ENCODE measurements around the gene PIK3R1.

Gene PIK3R1

GRCh38 chr5:68299105-68299504 lies 83.5 kb downstream of the PIK3R1 start:
- no peak for DNase-seq (ENCODE audit: low spot score)

- no peak for DNase-seq (ENCODE audit: low spot score)
These were observed 84.0 kb downstream of the PIK3R1 start for GRCh38 chr5:68299575-68299974.

- no peak for DNase-seq (ENCODE audit: low spot score)
These were observed 87.6 kb downstream of the PIK3R1 start for GRCh38 chr5:68303038-68303738.

- no peak for DNase-seq (ENCODE audit: low spot score)
These were observed 88.3 kb downstream of the PIK3R1 start for GRCh38 chr5:68303754-68304420.

GRCh38 chr5:68304421-68305052 lies 89.0 kb downstream of the PIK3R1 start:
- DNase-seq (ENCODE audit: low spot score): peak; percentile 60

DNA sequence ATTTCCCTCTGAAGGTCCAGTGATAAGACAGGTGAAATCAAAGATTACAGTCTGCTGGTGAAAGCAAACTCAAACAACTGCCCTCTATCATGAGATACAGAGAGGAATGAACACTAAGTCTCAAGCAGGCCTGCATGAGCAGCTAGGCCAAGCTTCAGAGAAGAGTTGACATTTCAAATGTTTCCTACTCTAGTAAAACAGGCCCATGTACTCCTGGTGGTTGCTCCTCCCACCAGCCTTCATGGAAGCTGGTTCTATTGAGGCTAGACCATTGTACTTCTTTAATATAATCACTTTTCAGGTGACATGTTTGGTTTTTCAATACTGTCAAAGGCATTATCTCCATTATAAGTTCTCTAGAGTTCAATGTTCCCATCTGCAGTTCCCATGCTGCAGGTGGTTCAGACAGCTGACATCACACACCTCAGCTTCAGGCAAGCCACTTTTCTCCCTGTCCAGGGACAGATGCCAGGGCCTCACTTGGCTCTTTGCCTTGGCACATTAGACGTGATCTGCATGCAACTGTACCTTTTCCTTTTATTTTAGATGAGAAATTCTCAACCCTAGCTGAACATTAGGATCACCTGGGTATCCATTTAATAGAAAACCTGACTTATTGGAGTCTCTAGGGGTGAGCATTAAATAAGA lies 89.8 kb downstream of the PIK3R1 start:
- DNase-seq (ENCODE audit: low spot score): no peak

DNA sequence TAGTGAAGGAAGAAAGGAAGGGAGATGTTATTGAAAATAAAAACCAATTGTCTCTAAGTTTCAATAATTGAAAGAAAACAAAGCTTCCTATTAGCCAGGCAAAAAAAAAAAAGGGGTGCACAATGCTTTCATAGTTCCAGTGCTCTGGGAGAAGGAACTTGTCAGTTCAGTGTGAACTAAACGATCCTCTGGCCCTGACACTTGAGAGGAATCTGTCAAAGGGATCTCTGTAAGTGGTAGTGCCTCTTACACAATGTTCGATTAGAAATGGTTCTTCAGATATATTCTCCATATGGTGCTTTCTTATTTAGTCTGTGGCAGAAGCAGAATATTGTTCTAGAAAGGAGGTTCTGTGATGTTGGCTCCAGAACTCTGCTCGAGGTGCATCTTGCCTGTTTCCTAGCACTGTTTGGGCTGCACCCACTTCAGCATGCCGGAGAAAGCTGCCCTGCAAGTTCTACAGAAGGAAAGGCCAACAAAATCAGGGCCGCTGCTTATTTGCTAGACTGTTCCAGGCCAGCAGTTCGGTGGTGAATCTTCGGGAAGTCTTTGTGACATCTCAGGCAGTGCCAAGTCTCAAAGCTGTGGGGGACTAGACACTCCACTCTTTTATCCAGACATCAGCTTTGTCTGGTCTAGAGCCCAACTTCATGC lies 90.9 kb downstream of the PIK3R1 start:
- DNase-seq (ENCODE audit: low spot score): no peak

DNA sequence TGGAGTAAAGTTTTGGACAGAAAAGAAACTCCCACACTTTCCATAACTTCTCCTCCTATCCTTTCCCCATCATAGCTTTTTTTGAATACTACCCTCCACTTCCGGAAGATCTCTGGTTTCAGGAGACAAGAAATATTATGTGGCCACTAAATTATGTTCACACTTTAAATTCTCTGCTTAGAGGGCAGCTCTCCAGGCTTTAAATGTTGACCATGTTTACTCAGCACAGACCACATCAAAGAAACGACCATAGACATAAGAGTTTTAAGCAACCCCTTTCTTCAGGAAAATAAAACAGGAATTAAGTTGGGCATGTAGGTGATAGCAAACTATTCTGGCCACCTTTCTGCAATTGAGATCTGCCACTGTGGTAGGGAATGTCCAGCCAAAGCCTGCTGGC lies 97.8 kb downstream of the PIK3R1 start:
- no peak for DNase-seq (ENCODE audit: low spot score)

DNA sequence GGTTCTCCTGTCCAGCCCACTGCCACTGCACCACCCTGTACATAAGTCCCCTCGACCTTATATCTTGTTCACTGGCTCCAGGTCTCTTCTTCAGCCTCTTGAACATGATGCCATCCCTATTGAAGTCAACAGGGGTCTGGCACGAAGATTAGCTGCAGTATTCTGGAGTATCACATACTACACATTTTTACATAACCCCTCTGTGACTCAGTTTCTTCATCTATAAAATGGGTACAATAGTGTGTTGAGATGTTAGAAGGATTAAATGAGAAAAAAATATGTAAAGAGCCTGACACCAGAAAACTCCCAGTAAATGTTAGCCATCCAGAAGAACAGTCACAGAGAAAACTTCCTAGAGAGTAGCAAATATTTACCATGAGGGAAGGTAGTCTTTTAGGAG lies 98.9 kb downstream of the PIK3R1 start:
- no peak for DNase-seq (ENCODE audit: low spot score)

DNA sequence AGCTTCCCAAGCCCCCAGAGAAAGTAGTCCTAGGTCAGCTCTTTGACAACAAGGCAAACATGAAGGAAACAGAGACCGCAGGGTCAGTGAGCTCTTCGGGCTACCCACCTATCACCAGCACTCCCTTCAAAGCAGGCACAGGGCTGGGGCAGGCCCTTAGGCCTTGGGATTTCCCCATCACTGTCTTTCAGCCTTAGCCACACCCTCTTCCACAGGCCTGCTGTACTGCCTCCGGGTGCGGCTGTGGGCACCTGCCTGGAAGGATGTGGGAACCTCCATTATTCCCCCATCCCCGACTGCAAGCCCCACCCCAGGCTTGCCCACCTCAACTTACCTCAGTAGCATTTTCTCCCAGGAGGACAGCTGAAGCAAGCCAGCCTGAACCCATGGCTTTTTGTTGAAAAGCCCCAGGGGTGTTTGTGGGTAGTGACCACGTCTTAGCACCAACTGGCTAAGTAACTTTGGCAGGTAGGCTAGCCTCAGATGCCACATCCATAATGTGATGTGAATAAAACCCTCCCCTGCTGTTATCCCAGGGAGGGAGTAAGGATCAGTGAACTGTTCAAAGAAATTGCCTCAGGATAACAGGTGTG lies 100.2 kb downstream of the PIK3R1 start:
- DNase-seq (ENCODE audit: low spot score): no peak

DNA sequence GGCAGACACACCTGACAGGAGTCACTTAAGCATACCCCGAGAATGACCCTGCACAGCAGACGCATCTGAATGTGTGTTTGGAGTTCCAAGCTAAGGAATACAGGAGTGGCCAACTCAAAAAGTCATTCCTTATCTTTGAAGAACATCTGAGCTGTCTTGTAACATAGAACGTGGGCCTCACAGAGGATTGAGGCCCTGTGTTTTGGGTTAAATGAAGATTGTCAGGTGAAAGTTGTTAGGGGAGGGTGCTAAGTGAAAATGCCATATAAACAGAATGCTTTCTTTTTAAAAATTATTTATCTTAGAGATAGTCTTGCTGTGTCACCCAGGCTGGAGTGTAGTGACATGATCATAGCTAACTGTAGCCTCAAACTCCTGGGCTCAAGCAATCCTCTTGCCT lies 100.9 kb downstream of the PIK3R1 start:
- no peak for DNase-seq (ENCODE audit: low spot score)

DNA sequence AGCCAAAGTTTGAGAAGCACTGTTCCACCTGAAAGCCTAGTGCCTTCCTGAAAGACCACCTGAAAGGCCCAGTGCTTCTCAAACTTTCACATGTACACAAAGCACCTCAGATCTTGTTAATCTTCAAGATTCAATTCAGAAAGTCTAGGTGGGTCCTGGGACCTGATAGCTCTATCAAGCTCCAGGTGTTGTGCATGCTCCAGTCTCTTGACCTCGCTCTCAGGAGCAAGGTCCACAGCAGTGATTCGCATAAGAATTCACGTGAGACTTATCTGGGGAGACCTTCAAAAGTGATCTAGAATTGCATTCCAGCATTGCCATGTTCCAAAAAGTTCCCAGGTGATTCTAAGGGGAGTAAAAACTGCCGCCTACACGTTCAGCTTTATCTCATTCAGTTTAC lies 102.1 kb downstream of the PIK3R1 start:
- DNase-seq (ENCODE audit: low spot score): no peak

- peak; percentile 44 for DNase-seq (ENCODE audit: low spot score)
These were observed 103.6 kb downstream of the PIK3R1 start for GRCh38 chr5:68318955-68319705.

GRCh38 chr5:68319706-68320412 lies 104.3 kb downstream of the PIK3R1 start:
- no peak for DNase-seq (ENCODE audit: low spot score)

GRCh38 chr5:68320413-68320986 lies 104.9 kb downstream of the PIK3R1 start:
- DNase-seq (ENCODE audit: low spot score): no peak

DNA sequence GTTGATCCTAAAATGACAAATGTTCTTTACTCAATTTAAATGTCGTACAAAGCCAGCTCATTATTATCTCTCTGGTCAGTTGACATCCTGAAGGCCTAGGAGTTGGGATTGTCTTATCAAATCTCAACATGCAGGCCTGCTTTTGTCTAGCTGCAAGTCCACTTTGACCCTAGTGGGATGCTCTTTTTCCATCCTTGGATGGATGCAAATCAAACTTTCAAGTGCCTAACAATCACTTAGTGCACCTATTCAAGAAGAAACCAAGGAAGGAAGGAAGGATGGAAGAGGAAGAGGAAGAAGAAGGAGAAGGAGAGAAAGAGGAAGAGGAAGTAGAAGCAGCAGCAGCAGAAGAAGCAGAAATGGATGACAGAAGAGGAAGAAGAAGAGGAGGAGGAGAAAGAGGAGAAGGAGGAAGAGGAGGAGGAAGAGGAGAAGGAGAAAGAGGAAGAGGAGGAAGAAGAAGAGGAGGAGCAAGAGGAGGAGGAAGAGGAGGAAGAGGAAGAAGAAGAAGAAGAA lies 109.6 kb downstream of the PIK3R1 start:
- no peak for DNase-seq (ENCODE audit: low spot score)

- DNase-seq (ENCODE audit: low spot score): peak; percentile 21
These were observed 114.1 kb downstream of the PIK3R1 start for GRCh38 chr5:68329554-68330255.

DNA sequence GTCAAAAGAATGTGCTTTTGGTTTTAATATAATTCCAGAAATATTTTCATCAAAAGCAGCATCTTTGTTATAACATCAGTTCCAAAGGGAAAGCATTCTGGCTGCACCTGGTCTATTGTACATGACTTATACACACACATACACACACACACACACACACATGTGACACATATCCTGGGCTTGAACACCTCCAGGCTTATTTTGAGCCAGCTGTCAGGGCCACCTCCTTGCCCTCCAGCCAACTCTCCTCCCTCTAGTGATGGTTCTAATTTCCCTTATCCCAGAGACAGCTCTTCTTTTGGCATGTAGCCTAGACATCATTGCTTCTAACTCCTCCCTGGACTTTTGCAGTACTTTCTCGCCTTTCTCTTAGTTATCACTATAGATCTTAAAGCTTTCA lies 115.0 kb downstream of the PIK3R1 start:
- peak; percentile 25 for DNase-seq (ENCODE audit: low spot score)

Measured in AG20443 (cell line).